Measurements from ENCODE around the gene CA11. TPM values are rescaled to one million over a fixed set of nuclear protein-coding genes. Genes with fewer than 3 reads are reported as not detected.
A peak's percentile ranks its signal among the peaks of the same experiment; 100 is the strongest.

Gene CA11
- total and polyA plus RNA-seq, 2 of the 8 experiments (the other 6 are each of a cell fraction or from before 2014, with no cell fraction given) = 51.7 to 71.4 TPM

DNA sequence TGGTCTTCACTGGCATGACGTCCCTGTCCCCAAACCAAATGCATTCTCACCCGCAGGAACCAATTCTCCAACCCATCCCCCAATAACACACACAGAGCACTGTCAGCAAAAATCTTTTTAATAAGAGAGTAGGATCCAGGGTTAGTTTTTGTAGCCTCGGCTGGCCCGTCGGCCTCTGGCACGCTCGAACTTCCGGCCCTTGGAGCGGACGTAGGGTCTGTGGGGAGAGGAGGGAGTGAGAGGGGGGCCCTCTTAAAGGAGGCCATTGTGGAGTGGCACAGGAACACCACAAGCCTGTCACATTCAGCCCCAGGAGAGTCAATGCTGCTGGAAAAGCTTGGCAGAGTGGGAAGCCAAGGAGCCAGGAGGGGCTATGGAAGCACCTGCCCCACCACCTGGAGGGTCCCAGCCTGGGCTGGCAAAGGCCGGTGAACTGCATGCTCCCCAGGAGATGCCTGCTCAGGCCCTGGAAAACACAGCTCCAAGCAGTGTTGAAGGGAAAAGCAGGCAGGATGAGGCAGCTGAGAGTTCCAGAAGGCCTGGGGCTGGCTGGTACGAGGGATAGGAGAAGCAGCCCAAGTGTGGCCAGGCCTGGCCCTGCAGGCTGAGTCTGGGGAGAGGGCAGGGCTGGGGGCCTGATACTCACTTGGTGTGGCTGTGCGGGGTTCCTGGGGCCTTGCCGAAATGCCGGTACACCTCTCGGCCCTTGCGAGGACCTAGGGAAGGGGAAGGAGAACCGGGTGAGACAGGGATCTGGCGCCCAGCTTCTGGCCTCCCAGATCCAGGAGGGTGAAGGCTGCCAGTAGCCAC, 30.6 kb downstream of the CA11 start (continued):
- 0 out of 4 replicates have a peak, but pooled peaks of 1 of the 2 experiments have one; percentile 22 for TF ChIP-seq SIN3A (conservative IDR thresholded peaks at IDR 0.05 in 1 of 2, IDR thresholded peaks at IDR 0.05 in 1 of 2; ENCODE audit: low read depth in 1 of 2, low read length in 2 of 2)
- TF ChIP-seq EGR1 (IDR thresholded peaks at IDR 0.05; ENCODE audit: borderline replicate concordance, low read depth, low read length) = no peak
- TF ChIP-seq CREB1 (IDR thresholded peaks at IDR 0.05) = peak; percentile 47; the same call in 1 of the 2 replicates
- no peak for TF ChIP-seq SP4 (IDR thresholded peaks at IDR 0.05; ENCODE audit: low read length)
- TF ChIP-seq KDM1A (IDR thresholded peaks at IDR 0.05; ENCODE audit: borderline replicate concordance, low read length) = no peak
- TF ChIP-seq JUN (IDR thresholded peaks at IDR 0.05; ENCODE audit: low read depth, low read length) = no peak
- TF ChIP-seq RBBP5 (IDR thresholded peaks at IDR 0.05; ENCODE audit: borderline replicate concordance, low read depth, low read length) = no peak
- TF ChIP-seq, protein P1, sequence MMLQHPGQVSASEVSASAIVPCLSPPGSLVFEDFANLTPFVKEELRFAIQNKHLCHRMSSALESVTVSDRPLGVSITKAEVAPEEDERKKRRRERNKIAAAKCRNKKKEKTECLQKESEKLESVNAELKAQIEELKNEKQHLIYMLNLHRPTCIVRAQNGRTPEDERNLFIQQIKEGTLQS (IDR thresholded peaks at IDR 0.05; ENCODE audit: insufficient read depth, low read depth, low read length) = no peak
- TF ChIP-seq SP1 (IDR thresholded peaks at IDR 0.05; ENCODE audit: low read depth, low read length) = no peak
- TF ChIP-seq PHF8 (conservative IDR thresholded peaks at IDR 0.05; ENCODE audit: low read depth, low read length) = no peak
- no peak for TF ChIP-seq HDAC6 (IDR thresholded peaks at IDR 0.05; ENCODE audit: low read depth, low read length)
- no peak for TF ChIP-seq RAD21 (IDR thresholded peaks at IDR 0.05 in 1 of 2, conservative IDR thresholded peaks at IDR 0.05 in 1 of 2; ENCODE audit: low read depth in 2 of 2, low read length in 2 of 2)
- no peak for TF ChIP-seq CTBP2 (IDR thresholded peaks at IDR 0.05; ENCODE audit: borderline replicate concordance, insufficient read depth, insufficient read length, low read length)
- no peak for TF ChIP-seq JUND (IDR thresholded peaks at IDR 0.05; ENCODE audit: low read length)
- no peak for TF ChIP-seq NANOG (IDR thresholded peaks at IDR 0.05; ENCODE audit: insufficient read depth, low read depth, low read length, poor library complexity, severe bottlenecking)
- TF ChIP-seq BCL11A (IDR thresholded peaks at IDR 0.05; ENCODE audit: low read depth in 2 of 2, low read length in 2 of 2) = no peak
- no peak for TF ChIP-seq HDAC2 (IDR thresholded peaks at IDR 0.05; ENCODE audit: borderline replicate concordance in 1 of 2, low read depth in 2 of 2, low read length in 2 of 2)
- peak; percentile 42; the same call in 1 of the 2 replicates for TF ChIP-seq MAFK (IDR thresholded peaks at IDR 0.05; ENCODE audit: low read depth, low read length)
- TF ChIP-seq, protein P2, sequence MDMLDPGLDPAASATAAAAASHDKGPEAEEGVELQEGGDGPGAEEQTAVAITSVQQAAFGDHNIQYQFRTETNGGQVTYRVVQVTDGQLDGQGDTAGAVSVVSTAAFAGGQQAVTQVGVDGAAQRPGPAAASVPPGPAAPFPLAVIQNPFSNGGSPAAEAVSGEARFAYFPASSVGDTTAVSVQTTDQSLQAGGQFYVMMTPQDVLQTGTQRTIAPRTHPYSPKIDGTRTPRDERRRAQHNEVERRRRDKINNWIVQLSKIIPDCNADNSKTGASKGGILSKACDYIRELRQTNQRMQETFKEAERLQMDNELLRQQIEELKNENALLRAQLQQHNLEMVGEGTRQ (IDR thresholded peaks at IDR 0.05; ENCODE audit: low read length) = no peak
- no peak for TF ChIP-seq BACH1 (IDR thresholded peaks at IDR 0.05; ENCODE audit: low read length)
- TF ChIP-seq CEBPB (IDR thresholded peaks at IDR 0.05; ENCODE audit: low read depth, low read length) = no peak

All from H1 (cell line).